DMS 273 treated with DMSO at 0.1 percent for 48 hours (cell line): ENCODE measurements around the gene FASTKD2.
"Not testable (repeated sequence)": the region's sequence is repeated elsewhere in the genome, so short reads cannot be mapped to it uniquely, and the experiment has no call there.

ENCODE experiments used
- DNase-seq: peaks from one replicate; lab custom pipeline; 2025; lab: John Stamatoyannopoulos, UW

Gene FASTKD2

GRCh38 chr2:206790311-206790935 is 25.0 kb downstream of the FASTKD2 start:
- no peak for DNase-seq

DNA sequence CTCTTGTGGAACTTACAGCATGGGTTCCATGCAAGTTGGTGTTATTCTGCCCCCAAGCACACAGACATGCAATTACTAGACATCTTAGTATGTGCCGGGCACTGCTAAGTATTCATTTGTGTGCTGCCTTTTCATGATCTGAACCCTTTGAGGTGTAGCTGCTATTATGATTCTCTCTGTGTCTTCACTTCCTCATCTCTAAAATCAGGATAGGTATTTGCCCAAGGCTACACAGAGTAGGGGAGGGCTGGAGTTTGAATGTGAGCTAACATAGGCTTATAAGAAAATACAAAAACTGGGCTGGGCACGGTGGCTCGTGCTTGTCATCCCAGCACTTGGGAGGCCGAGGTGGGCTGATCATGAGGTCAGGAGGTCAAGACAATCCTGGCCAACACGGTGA is 27.2 kb downstream of the FASTKD2 start:
- no peak for DNase-seq

- DNase-seq = no peak
Observed at GRCh38 chr2:206797376-206797775, 32.0 kb downstream of the FASTKD2 start.

- no peak for DNase-seq
Observed at GRCh38 chr2:206798000-206798399, 32.6 kb downstream of the FASTKD2 start.

GRCh38 chr2:206799083-206799482 is 33.7 kb downstream of the FASTKD2 start:
- DNase-seq = no peak

DNA sequence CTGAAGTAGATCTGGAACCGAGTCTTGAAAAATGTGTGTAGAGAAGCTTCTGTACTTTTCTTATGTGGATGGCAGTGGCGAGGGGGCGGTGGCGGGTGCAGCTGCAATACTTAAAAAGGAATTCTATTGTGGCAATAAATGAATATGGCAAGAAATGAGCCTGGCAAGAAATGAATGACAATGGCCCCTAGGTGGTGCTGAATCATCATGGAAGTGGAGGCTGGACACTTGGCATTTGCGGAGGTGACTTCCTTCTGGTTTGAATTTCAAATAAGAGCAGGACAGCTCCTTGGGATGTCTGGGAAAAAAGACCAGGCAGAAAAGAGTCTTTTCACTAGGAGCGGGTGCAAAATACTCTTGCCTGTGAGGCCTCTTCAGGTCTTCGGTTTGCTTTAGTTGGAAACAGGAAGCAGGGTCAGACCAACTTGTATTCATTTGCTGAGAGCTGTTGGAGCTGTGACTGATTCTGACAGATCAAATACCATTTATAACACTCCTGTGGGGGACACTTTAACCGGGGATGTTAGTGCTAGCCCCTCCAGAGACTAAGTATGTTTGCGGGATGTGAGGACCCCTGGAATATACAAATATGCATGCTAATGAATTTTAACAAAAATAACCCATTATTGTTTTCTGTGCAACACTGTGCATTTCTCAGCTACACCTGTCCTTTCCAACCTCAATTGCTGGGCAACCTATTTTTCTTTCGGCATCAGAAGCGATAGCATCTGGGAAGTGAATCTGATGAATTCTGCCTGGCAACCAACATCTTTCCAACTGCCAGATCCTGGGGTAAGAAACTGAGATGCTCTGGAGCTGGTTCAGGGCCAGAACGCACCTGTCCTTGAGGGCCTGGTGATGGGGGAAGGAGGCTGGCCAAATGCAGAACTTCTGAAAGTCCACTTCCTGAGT is 35.4 kb downstream of the FASTKD2 start:
- DNase-seq = no peak

- DNase-seq = no peak
Observed at GRCh38 chr2:206801418-206802189, 36.2 kb downstream of the FASTKD2 start.

GRCh38 chr2:206802654-206803514 is 37.5 kb downstream of the FASTKD2 start:
- no peak for DNase-seq

GRCh38 chr2:206804326-206804725 is 38.9 kb downstream of the FASTKD2 start:
- no peak for DNase-seq

- no peak for DNase-seq
Observed at GRCh38 chr2:206805887-206806607, 40.6 kb downstream of the FASTKD2 start.

DNA sequence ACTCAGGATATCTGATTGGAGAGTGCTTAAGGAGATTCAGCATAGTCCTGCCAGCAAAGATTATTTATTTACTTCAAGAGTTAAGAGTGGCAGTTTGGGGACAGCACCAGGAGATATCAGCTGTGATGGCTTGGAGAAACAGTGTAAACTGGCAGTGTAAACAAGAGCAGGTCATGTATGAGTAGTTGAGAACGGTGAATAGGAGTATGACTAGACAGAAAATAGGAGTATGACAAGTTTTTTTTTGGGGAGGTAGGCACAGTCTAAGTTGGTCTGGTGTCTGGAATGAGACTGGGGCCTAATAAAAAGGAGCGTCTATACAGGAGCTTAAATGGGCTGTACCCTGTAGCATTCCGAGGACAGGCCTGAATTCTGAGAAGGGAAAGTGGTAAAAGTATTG is 42.2 kb downstream of the FASTKD2 start:
- DNase-seq = not testable (repeated sequence)

DNA sequence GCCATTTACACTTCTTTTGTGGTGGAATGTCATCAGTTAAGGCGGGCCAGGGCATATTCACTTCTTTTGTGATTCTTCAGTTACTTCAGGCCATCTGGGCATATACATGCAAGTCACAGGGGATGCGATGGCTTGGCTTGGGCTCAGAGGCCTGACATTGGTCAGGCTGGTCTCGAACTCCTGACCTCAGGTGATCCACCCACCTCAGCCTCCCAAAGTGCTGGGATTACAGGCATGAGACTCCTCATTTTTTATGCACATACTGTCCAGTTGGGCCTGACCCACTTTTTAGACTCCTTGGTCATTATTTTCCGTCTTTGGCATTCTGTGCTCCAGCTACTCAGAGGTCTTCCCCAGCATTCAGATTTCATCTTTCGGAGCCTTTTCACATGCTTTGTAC is 47.1 kb downstream of the FASTKD2 start:
- DNase-seq = not testable (repeated sequence)

- DNase-seq = no peak
Observed at GRCh38 chr2:206814498-206814897, 49.1 kb downstream of the FASTKD2 start.

DNA sequence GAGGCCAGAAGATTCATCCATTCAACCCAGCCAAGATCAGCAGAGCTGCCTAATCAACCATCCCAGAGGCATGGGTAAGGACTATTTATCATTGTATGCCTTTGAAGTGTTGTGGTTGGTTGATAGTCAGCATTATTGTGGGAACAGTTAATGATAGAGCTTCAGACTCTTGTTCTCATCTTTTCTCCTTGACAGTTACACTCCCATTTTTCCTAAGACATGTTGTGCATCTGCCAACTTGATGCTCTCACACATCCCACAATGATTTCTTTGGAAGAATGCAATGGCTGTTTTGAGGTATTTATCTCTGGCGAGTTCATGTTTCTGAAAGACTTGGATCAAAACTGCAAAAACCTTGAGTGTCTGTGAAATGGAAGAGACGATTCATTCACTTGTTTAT is 55.4 kb downstream of the FASTKD2 start:
- no peak for DNase-seq

- DNase-seq = no peak
Observed at GRCh38 chr2:206823178-206823577, 57.8 kb downstream of the FASTKD2 start.

- no peak for DNase-seq
Observed at GRCh38 chr2:206824087-206824618, 58.7 kb downstream of the FASTKD2 start.

DNA sequence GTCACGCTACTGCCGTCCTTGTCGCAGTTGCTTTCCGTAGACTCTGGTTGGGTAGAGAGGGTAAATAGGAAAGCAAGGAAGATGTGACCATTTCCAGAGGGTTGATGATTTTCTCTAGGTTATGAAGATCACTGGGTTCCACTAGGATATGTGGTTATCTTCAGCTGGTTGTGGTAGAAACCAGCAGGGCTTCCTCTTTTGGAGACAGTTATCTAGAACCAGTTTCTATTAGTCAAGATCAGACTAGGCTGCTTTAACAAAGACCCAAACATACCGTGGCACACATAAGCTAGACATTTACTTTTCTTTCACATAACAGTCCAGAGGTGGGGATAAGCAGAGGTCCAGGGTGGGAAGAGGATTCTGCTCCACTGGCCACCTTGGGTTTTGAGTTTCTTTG is 59.6 kb downstream of the FASTKD2 start:
- no peak for DNase-seq

- no peak for DNase-seq
Observed at GRCh38 chr2:206831442-206831995, 66.1 kb downstream of the FASTKD2 start.

- no peak for DNase-seq
Observed at GRCh38 chr2:206832873-206833272, 67.5 kb downstream of the FASTKD2 start.

- DNase-seq = no peak
Observed at GRCh38 chr2:206833291-206833690, 67.9 kb downstream of the FASTKD2 start.
